AML-193 (cell line): Measurements from ENCODE around the gene ARHGEF35.
"Not testable (repeated sequence)": the region's sequence is repeated elsewhere in the genome, so short reads cannot be mapped to it uniquely, and the experiment has no call there.

Source experiments
- DNase-seq, 2 experiments: peaks; one replicate each; lab custom pipeline; 2025; lab: John Stamatoyannopoulos, UW

The ARHGEF35 gene

GRCh38 chr7:144178380-144179164, 17.1 kb downstream of the ARHGEF35 start:
- DNase-seq = peak; percentile 1 to 12

DNA sequence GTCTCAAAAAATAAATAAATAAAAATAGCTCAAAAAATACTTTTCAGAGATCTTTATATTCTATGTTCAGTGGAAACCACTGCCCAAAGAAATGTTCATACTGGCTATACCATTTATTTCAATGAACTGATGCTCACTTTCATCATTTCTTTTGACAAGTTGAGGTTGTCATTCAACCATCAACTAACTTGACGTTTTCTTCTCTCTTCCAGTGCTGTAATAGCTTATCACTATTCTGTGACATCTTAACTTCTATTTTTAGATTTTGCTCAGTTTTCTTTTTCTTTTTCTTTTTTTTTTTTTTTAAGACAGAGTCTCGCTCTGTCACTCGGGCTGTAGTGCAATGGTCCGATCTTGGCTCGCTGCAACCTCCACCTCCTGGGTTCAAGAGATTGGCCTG, 21.0 kb downstream of the ARHGEF35 start:
- DNase-seq = no peak

- not testable (repeated sequence) for DNase-seq
Measured at GRCh38 chr7:144171594-144172350, 23.9 kb downstream of the ARHGEF35 start.

DNA sequence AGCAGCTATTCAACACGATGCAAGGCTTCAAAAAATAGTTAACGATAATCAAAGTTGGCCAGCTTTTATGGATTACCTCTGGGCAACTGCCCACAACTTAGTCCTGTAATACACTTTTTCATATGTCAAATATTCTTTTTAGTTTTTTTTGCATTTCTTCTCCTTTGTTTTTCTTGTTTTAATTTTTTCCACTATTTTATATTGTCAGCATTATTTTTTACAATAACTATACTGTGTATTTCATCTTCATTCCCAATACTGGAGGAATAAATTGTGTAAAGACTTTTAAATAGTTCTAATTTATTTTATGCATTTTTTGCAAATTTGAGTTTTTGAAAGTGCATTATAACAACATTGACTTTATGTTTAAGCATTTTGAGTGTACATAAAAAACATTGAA, 30.8 kb downstream of the ARHGEF35 start:
- DNase-seq = no peak

DNA sequence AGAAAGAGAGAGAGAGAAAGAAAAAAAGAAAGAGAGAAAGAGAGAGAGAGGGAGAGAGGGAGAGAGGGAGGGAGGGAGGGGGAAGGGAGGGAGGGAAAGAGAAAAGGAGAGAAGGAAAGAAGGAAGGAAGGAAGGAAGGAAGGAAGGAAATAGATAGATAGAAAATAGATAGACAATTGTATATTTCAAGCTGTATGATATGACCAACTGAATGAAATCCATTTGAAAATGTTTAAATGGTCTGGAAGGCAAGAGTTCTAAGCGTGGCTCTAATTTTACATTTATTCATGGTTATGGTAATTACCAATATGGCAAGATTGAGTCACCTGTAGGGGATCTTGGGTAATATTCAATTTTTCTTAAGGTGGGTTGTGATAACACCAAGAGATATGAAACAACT, 36.8 kb downstream of the ARHGEF35 start:
- no peak for DNase-seq

DNA sequence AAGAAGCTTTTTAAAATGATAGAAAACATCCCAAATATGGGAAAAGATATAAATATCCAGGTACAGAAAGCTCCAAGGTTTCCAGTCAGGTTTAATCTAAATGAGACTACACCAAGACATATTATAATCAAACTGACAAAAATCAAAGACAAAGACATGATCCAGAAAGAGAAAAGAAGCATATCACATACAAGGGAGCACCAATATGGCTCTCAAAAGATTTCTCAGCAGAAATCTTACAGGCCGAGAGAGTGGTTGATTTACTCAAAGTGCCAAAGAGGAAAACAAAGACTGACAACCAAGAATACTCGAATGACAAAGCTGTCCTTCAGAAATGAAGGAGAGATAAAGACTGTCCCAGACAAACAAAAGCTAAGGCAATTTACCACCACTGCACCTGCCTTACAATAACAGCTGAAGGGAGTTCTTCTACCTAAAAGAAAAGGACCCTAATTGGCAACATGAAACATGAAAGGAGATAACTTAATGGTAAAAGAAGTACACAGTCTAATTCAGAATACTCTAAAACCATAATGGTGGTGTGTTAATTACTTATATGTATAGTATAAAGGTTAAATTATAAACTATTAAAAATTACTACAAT, 47.3 kb downstream of the ARHGEF35 start:
- no peak for DNase-seq

GRCh38 chr7:144144426-144144825, 51.2 kb downstream of the ARHGEF35 start:
- no peak for DNase-seq

- no peak for DNase-seq
Measured at GRCh38 chr7:144142187-144142586, 53.4 kb downstream of the ARHGEF35 start.

DNA sequence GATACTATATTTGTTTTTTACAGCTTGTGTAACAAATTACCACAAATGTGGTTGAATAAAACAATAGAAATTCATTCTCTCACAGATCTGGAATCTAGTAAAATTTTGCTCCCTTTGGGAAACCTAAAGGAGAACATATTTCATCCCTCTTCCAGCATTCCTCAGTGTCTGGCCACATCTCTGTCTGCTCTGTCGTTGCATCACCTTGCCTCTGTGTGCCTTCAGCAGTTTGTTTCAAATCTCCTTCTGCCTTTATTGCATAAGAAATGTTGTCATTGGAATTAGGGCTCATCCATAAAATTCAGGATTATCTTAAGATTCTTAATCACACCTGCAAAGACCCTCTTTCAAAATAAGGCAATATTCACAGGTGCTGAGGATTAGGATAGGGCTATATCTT, 58.1 kb downstream of the ARHGEF35 start:
- no peak for DNase-seq
